HG02763 (cell line): ENCODE measurements around the gene USP32.
"Not testable (repeated sequence)": the region's sequence is repeated elsewhere in the genome, so short reads cannot be mapped to it uniquely, and the experiment has no call there.

Experiments
- ATAC-seq: cut with Tn5 transposase; IDR thresholded peaks from one replicate; pipeline ENCODE4 v1.9.1; 2021; ENCODE audit warnings: mild to moderate bottlenecking, moderate library complexity; ENCODE audit not compliant: unreplicated experiment

The USP32 gene

GRCh38 chr17:60248618-60249289, 143.2 kb downstream of the USP32 start:
- no peak for ATAC-seq

- ATAC-seq = no peak
Measured at GRCh38 chr17:60247836-60248461, 144.0 kb downstream of the USP32 start.

- no peak for ATAC-seq
Measured at GRCh38 chr17:60244656-60245055, 147.3 kb downstream of the USP32 start.

- ATAC-seq = no peak
Measured at GRCh38 chr17:60240290-60240689, 151.6 kb downstream of the USP32 start.

DNA sequence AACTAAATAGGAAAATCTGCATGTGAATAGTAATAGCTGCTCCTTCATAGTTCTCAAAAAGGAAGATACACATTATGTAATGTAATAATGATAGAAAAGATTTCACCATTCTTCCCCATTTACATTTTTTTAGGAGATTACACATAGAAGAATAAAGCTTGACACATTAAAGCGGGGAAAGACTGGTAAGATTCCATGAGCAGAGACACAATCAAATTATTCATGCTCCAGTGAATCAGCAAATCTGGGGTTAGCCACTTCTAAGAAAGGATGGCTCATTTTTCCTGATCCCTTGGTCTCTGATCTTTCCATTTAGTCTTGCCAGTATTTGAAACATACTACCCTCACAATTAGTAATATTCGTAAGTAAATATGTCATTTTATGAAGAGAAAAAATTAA, 160.2 kb downstream of the USP32 start:
- no peak for ATAC-seq

DNA sequence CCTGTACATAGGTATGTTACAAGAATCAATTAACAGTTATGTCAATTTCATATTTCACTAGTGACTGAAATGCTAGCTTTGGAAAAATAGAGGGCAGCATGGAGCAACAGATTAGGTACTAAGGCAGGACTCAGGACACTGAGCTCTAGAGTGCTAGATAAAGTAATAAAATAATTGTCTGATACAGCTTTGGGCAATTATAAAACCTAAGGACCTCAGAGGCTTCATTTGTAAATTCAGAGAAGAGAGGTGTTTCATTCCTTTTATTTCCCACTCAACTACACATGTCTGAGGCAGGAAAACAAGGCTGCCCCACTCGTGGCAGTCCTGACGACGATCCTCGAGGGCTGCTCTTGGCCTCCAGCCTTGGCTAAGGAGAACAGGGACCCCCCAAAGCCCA, 160.7 kb downstream of the USP32 start:
- ATAC-seq = no peak

- no peak for ATAC-seq
Measured at GRCh38 chr17:60230358-60230757, 161.6 kb downstream of the USP32 start.

DNA sequence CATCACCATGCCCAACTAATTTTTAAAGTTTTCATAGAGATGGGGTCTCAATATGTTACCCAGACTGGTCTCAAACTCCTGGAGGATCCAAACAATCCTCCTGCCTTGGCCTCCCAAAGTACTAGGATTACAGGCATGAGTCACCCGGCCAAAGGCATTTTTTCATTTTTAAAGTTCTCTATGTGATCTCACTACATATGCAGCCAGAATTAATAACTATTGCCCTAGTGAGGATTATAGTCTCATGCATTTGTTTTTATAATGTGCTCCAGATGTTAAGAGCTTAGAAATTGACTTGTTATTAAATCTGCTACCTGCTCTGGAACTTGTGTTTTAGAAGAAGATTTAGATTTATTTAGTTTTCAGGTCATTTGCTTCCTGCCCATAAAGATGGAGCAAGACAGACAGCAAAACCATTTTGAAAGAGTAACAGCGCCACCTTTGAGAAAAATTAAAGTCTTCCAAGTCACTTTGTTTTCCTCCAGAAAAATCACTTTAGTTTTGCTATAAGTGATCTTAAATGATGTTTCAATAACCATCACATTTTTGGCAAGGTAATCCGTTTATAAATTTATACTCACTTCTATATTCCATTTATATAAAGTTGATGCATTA, 162.6 kb downstream of the USP32 start:
- ATAC-seq = no peak

GRCh38 chr17:60227276-60227675, 164.7 kb downstream of the USP32 start:
- not testable (repeated sequence) for ATAC-seq

GRCh38 chr17:60224064-60224463, 167.9 kb downstream of the USP32 start:
- no peak for ATAC-seq

GRCh38 chr17:60223456-60223855, 168.5 kb downstream of the USP32 start:
- ATAC-seq = no peak

- ATAC-seq = not testable (repeated sequence)
Measured at GRCh38 chr17:60218774-60219173, 173.2 kb downstream of the USP32 start.

DNA sequence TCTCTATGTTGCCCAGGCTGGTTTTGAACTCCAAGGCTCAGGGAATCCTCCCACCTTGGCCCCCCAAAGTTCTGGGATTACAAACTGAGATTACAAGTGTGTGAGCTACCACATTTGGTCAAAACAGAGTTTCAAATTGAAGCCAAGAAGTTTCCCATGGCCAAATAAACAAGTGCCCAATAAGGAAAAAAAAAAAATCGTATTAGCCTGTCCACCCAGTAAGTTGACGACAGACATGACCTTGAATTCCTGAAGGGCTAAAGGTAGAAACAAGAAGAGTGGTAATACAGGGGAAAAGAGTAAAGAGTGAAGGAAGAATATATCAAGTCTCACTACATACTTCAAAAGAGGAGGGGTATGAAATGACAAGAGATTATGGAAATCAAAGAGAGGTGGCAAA, 176.0 kb downstream of the USP32 start:
- not testable (repeated sequence) for ATAC-seq

- ATAC-seq = not testable (repeated sequence)
Measured at GRCh38 chr17:60211282-60211681, 180.7 kb downstream of the USP32 start.

DNA sequence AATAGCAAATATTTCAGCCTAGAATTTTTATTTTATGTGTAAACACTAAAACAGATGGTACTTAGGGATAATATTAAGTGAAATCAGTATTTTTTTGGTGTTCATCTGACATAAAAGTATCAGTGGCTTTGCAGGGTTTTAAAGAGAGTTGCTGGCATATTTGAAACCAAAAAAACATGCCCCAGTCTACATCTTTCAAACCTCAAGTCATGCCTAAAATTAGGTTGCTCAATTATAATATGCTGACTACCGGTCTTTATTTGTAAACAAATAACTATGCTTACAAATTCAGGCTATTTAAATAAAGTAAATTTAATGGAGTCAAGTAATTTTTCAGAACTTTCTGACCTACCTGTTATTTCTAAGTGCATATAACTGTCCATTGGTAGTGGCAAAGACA, 183.6 kb downstream of the USP32 start:
- not testable (repeated sequence) for ATAC-seq

DNA sequence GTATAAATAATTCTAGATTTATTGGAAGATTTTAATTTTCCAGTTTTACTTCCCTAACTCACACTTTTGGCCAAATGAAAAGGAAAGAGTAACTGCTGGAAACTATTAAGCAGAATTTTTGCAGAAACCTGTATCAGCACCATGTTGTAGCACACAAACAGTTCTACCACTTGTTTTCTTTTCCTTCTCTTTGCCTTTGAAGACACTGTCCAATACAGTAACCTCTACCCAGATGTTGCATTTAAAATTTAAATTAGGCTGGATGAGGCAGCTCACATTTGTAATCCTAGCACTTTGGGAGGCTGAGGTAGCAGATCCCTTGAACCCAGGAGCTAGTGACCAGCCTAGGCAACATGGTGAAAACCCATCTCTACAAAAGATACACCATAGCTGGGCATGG, 186.2 kb downstream of the USP32 start:
- ATAC-seq = not testable (repeated sequence)

DNA sequence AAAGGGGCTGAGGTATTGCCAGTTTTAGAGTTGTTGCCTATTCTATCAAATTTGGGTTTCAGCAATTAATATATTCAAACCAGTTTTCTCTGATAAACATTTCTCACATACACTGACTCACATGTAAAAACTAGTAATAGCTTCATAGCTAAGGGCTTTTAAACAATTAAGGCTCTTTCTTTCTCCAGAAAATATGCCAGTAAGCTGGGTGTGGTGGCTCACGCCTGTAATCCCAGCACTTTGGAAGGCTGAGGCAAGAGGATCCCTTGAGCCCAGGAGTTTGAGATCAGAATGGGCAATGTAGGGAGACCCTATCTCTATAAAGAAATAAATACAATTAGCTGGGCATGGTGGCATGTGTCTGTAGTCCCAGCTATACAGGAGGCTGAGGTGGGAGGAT, 193.3 kb downstream of the USP32 start:
- ATAC-seq = not testable (repeated sequence)

DNA sequence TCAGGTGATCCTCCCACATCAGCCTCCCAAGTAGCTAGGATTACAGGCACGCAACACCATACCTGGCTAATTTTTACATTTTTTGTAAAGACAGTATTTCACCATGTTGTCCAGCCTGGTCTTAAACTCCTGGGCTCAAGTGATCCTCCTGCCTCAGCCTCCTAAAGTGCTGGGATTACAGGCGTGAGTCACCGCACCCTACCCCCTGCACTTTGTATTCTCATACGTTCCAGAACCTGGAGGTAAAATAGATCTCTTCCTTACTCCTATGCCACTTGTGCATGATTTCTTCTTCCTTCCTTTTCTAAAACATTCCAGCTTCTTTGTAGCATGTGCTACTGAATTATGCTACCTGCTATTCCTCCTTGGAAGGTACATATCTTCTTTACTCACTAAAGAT, 197.8 kb downstream of the USP32 start:
- ATAC-seq = not testable (repeated sequence)

DNA sequence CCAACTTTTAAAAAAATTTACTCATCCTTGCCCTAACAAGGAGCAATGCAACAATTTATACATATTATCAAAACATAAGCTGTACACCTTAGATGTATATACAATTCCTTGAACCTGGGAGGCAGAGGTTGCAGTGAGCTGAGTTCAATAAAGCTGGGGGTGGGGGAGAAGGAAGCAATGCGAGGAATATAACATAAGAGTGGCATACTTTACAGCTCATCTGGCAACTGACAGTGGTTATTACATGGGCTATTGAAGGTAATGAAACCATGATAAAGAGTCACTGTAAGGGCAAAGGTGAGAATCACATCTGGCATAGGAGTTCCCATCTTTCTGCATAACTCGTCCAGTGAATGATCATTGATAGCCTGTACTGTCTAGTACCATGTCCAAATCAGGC, 198.5 kb downstream of the USP32 start:
- no peak for ATAC-seq

DNA sequence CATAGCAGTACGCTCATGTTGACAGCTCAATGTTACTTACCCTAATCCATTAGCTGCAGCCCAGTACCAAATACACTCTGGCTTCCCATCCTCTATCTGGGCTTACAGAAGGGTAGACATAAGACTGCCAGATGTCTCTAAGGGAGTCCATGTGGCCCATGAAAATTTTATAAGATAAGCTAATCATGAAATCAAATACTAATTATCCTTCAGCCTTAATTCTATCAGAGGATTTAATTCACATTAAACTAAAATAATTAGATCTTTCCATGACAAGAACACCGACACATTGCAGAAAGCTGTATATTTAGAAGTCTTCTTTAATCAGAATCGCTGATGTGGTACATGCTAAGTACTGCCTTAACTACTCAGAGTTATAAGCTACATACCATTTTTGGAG, 198.9 kb downstream of the USP32 start:
- ATAC-seq = not testable (repeated sequence)

DNA sequence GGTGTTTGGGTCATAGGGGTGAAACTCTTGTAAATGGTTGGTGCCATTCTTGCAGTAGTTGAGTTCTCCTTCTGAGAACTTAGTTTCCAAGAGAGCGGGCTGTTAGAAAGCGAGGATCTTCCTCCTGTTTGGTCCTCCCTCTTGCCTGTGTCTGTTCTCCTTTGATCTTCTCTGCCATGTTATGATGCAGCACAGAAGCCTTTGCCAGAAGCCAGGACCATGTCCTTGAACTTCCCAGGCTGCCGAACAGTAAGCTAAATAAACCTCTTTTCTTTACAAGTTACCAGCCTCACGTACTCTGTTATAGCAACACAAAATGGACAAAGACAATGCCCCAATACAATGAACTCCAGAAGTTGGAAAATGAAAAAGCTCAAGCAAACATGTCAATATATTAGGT, 201.9 kb downstream of the USP32 start:
- ATAC-seq = not testable (repeated sequence)

DNA sequence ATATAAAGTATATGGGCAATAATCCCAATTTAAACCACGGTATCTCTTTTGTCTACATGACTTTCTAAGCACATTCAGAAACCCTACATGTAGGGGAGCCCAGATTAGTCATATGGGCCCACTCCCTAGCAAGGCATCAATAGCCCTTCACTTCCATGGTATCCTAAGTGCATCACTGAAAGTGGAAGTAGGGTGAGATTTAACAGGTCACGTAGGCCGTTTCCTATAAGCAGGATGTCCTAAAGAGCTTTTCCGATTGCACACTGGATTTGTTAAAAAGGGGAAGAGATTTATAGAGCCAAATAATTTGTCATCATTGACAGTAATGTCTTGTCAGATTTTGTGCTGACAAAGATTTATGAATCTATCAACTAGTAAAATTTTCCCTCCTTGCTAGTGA, 203.2 kb downstream of the USP32 start:
- no peak for ATAC-seq
